ENCODE results near the gene ZNF71. TPM values are rescaled to one million over a fixed set of nuclear protein-coding genes. Genes with fewer than 3 reads are reported as not detected.

ZNF71 gene
- total RNA-seq, 4 donors from 2014 or later: 6.7 to 7.5 (median 7.4) TPM

- Histone ChIP-seq H3K9me3 (peaks cover 0 to under 1% (median 0%) of the 10 kb centered on the region in 3 donors), H3K27me3 (no peaks in the 10 kb centered on the region), H3K27ac (no peak overlapping the region), H3K4me3 (no peak overlapping the region), H3K4me1 (peaks cover 12 to 18% of the 10 kb centered on the region in 2 donors), H3K36me3 (peaks cover 0 to 22% of the 10 kb centered on the region in 2 donors)
- in situ Hi-C loops (cut with MboI; ENCODE audit: low sequenced_read_pairs in 4 of 4) (no loop called here), intact Hi-C loops (cut with DNase I; ENCODE audit: low total_unique reads) (loop anchor here (10.0 kb wide), 4 partner anchors 93 to 453 kb away; partner anchors contain the start of genes ZNF444, ZNF471, ZNF582 and ZSCAN5A)
- ATAC-seq (no peak), DNase-seq (no peak)
- TF ChIP-seq POLR2A (IDR thresholded peaks at IDR 0.05) (no peak), CTCF (IDR thresholded peaks at IDR 0.05 in 4 of 5, conservative IDR thresholded peaks at IDR 0.05 in 1 of 5) (no peak)
These were observed 2.6 kb downstream of the ZNF71 start for GRCh38 chr19:56597696-56598095.

- intact Hi-C loops (cut with DNase I; ENCODE audit: low total_unique reads): no loop called here
- Histone ChIP-seq H3K27ac (no peak overlapping the region), H3K4me1 (peaks cover 1 to 11% of the 10 kb centered on the region in 2 donors), H3K4me3 (no peak overlapping the region), H3K27me3 (no peaks in the 10 kb centered on the region), H3K9me3 (peaks cover 0 to 22% (median 0%) of the 10 kb centered on the region in 3 donors), H3K36me3 (peaks cover 0 to 44% of the 10 kb centered on the region in 2 donors)
- in situ Hi-C loops (cut with MboI; ENCODE audit: low sequenced_read_pairs in 4 of 4): no loop called here
- no peak for TF ChIP-seq POLR2A (IDR thresholded peaks at IDR 0.05)
- DNase-seq: no peak
- no peak for ATAC-seq
These were observed 6.3 kb downstream of the ZNF71 start for GRCh38 chr19:56601375-56601774.

GRCh38 chr19:56603829-56604228 is 8.7 kb downstream of the ZNF71 start:
- Histone ChIP-seq H3K9me3 (peaks cover 0 to 26% (median 0%) of the 10 kb centered on the region in 3 donors), H3K4me3 (no peak overlapping the region), H3K36me3 (peaks cover 0 to 44% of the 10 kb centered on the region in 2 donors), H3K27ac (no peak overlapping the region), H3K4me1 (no peaks in the 10 kb centered on the region), H3K27me3 (no peaks in the 10 kb centered on the region)
- in situ Hi-C loops (cut with MboI; ENCODE audit: low sequenced_read_pairs in 4 of 4): no loop called here
- no peak for DNase-seq
- no peak for TF ChIP-seq CTCF (IDR thresholded peaks at IDR 0.05 in 4 of 5, conservative IDR thresholded peaks at IDR 0.05 in 1 of 5)
- no peak for TF ChIP-seq POLR2A (IDR thresholded peaks at IDR 0.05)
- no peak for ATAC-seq
- intact Hi-C loops (cut with DNase I; ENCODE audit: low total_unique reads): no loop called here

- no peak for ATAC-seq
- peaks cover 0 to 18% (median 0%) of the 10 kb centered on the region in 3 donors for H3K9me3 ChIP-seq
These were observed 13.3 kb downstream of the ZNF71 start for GRCh38 chr19:56608274-56608964.

More at GRCh38 chr19:56608274-56608964, 13.3 kb downstream of the ZNF71 start:
- Histone ChIP-seq H3K27ac (no peak overlapping the region), H3K36me3 (peaks cover 0 to 16% of the 10 kb centered on the region in 2 donors), H3K27me3 (no peaks in the 10 kb centered on the region), H3K4me3 (no peak overlapping the region), H3K4me1 (no peaks in the 10 kb centered on the region)
- DNase-seq: no peak
- intact Hi-C loops (cut with DNase I; ENCODE audit: low total_unique reads) (no loop called here), in situ Hi-C loops (cut with MboI; ENCODE audit: low sequenced_read_pairs in 4 of 4) (no loop called here)
- TF ChIP-seq CTCF (IDR thresholded peaks at IDR 0.05 in 4 of 5, conservative IDR thresholded peaks at IDR 0.05 in 1 of 5) (no peak), POLR2A (IDR thresholded peaks at IDR 0.05) (no peak)
